Transverse colon (tissue), 3 donors: ENCODE measurements around the gene IL6R.

Source experiments
- EP300 ChIP-seq: sonication (generic); formaldehyde crosslinking; IDR thresholded peaks from one replicate; pipeline ENCODE4 v1.6.1; 2017; ENCODE audit warnings: antibody characterized with exemption, low read depth
- TF ChIP-seq, protein P1 (sequence below), 5 experiments: fragments of 200-600 bp in 3 of 5; fragments of 450-650 bp in 2 of 5; sonication (generic) in 3 of 5; IDR thresholded peaks; 1 replicate in 2 of 5; 2 replicates in 3 of 5; pipeline ENCODE4 v1.5.1; 2016 to 2017; ENCODE audit warnings: antibody characterized with exemption in 5 of 5, inconsistent platforms in 3 of 5, mild to moderate bottlenecking in 2 of 5, moderate library complexity in 1 of 5

DNA sequence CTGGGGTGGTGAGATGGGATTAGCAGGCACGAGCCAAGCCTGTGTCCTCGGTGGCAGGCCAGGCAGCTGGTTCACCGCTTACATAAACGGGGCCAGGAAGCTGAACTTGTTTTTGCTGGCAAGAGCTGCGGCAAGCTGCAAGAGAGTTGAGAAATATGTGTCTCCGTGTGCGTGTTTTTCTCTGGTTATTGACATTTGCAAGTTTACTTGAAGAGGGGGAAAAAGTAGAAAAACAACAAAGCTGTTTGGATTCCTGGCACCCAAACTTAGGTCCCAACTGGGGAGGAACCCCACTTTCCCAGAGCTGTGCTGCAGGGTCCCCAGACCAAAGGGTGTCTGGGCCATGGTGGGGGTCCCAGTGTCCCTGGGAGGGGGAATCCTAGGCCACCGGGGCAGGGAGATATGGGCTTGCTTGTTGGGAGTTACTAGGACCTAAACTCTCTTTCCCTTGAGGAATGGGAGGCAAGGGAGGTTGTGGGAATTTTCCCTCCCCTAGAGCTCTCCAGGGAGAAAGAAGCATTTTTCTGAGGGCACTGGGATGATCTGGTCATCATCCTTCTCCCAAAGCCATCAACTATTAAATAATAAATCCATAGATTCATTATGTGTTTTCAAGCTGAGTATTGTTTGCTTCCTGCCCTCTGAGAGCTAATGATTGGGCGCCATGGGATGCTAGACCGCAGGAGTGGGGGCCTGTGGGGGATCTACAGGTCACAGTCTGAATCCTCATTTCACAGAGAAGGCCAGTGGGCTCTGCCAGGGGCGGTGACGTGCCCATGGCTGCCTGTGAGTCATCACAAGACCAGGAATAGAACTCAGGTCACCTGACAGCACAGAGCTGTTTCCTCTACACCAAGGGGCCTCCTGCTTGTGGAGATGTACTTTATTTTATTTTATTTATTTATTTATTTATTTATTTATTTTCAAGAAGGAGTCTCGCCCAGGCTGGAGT, 14.8 kb downstream of the IL6R start:
- TF ChIP-seq, protein P1, sequence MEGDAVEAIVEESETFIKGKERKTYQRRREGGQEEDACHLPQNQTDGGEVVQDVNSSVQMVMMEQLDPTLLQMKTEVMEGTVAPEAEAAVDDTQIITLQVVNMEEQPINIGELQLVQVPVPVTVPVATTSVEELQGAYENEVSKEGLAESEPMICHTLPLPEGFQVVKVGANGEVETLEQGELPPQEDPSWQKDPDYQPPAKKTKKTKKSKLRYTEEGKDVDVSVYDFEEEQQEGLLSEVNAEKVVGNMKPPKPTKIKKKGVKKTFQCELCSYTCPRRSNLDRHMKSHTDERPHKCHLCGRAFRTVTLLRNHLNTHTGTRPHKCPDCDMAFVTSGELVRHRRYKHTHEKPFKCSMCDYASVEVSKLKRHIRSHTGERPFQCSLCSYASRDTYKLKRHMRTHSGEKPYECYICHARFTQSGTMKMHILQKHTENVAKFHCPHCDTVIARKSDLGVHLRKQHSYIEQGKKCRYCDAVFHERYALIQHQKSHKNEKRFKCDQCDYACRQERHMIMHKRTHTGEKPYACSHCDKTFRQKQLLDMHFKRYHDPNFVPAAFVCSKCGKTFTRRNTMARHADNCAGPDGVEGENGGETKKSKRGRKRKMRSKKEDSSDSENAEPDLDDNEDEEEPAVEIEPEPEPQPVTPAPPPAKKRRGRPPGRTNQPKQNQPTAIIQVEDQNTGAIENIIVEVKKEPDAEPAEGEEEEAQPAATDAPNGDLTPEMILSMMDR (IDR thresholded peaks at IDR 0.05), result no peak
- TF ChIP-seq EP300, result no peak
